HG02623 (cell line): ENCODE measurements around the gene ADGRD1.

Experiments
- ATAC-seq: cut with Tn5 transposase; IDR thresholded peaks from one replicate; pipeline ENCODE4 v1.9.1; 2021; ENCODE audit warnings: moderate library complexity; ENCODE audit not compliant: unreplicated experiment

Gene ADGRD1

GRCh38 chr12:131085816-131086591, 132.3 kb downstream of the ADGRD1 start:
- no peak for ATAC-seq

- ATAC-seq, result no peak
These were observed 133.7 kb downstream of the ADGRD1 start for GRCh38 chr12:131087302-131087818.

GRCh38 chr12:131087991-131088700, 134.4 kb downstream of the ADGRD1 start:
- ATAC-seq, result no peak

- ATAC-seq, result no peak
These were observed 135.2 kb downstream of the ADGRD1 start for GRCh38 chr12:131088701-131089530.

GRCh38 chr12:131089531-131090273, 136.0 kb downstream of the ADGRD1 start:
- no peak for ATAC-seq

GRCh38 chr12:131090274-131091210, 136.8 kb downstream of the ADGRD1 start:
- no peak for ATAC-seq

- ATAC-seq, result peak; percentile 33
These were observed 137.8 kb downstream of the ADGRD1 start for GRCh38 chr12:131091413-131091975.

GRCh38 chr12:131091976-131092691, 138.4 kb downstream of the ADGRD1 start:
- ATAC-seq, result no peak

- ATAC-seq, result peak; percentile 45
These were observed 139.3 kb downstream of the ADGRD1 start for GRCh38 chr12:131092901-131093603.

- ATAC-seq, result no peak
These were observed 139.9 kb downstream of the ADGRD1 start for GRCh38 chr12:131093604-131093955.

- ATAC-seq, result no peak
These were observed 140.5 kb downstream of the ADGRD1 start for GRCh38 chr12:131093971-131094830.

GRCh38 chr12:131094831-131095805, 141.4 kb downstream of the ADGRD1 start:
- no peak for ATAC-seq

GRCh38 chr12:131095826-131096680, 142.3 kb downstream of the ADGRD1 start:
- no peak for ATAC-seq

GRCh38 chr12:131096681-131097181, 143.0 kb downstream of the ADGRD1 start:
- no peak for ATAC-seq
